Endothelial cell of umbilical vein (primary cell): Measurements from ENCODE around the gene ETFA. TPM values are rescaled to one million over a fixed set of nuclear protein-coding genes. Genes with fewer than 3 reads are reported as not detected.

Experiments used
- BruUV-seq: library from RNA; stranded (reverse); fragments of 400-500 nt; replicated peaks from 2 replicates; lab custom pipeline; 2021; lab: Mats Ljungman, UMichigan
- CTCF ChIA-PET: fragments of 300-600, 350-600 bp; sonication (Branson Sonifier 250); formaldehyde crosslinking; loops from one replicate; lab custom pipeline; 2021; ENCODE audit warnings: antibody characterized with exemption, inconsistent platforms; lab: Charles Lee
- POLR2A ChIA-PET: fragments of 300-600, 350-600 bp; sonication (Branson Sonifier 250); formaldehyde crosslinking; loops from one replicate; lab custom pipeline; 2021; ENCODE audit warnings: antibody characterized with exemption, inconsistent platforms; lab: Charles Lee
- DNase-seq: peaks from one replicate; pipeline ENCODE4 v3.0.0-alpha.2; 2011; ENCODE audit warnings: low read depth, low spot score
- FAIRE-seq: peaks from 2 replicates; lab custom pipeline; 2011; peaks lifted over from hg19 to GRCh38; lab: Jason Lieb, UNC
- H2AFZ ChIP-seq: 2 replicates; pipeline ENCODE4 v1.6.0; 2012; ENCODE audit warnings: low read depth, low read length, control low read depth, inconsistent platforms
- H3K27ac ChIP-seq: 2 replicates; pipeline ENCODE4 v1.5.1; 2011; ENCODE audit warnings: low read depth, mild to moderate bottlenecking, control low read depth, low read length, moderate library complexity; ENCODE audit not compliant: insufficient read depth
- H3K27me3 ChIP-seq, 2 experiments: 2 replicates each; pipeline versions ENCODE4 v1.6.0 to v1.6.1; 2011; ENCODE audit warnings: low read length in 2 of 2, mixed read lengths in 1 of 2; ENCODE audit not compliant: control insufficient read depth in 2 of 2, insufficient read depth in 2 of 2
- H3K36me3 ChIP-seq, 2 experiments: 2 replicates in 1 of 2; 3 replicates in 1 of 2; pipeline ENCODE4 v1.5.1; 2011; ENCODE audit warnings: low read length in 2 of 2, mild to moderate bottlenecking in 1 of 2, moderate library complexity in 1 of 2; ENCODE audit not compliant: control insufficient read depth in 2 of 2, insufficient read depth in 2 of 2; ENCODE audit errors: extremely low read depth in 1 of 2
- H3K4me1 ChIP-seq: 3 replicates; pipeline ENCODE4 v1.5.1; 2011; ENCODE audit warnings: mild to moderate bottlenecking, low read length; ENCODE audit not compliant: control insufficient read depth, insufficient read depth; ENCODE audit errors: extremely low read depth
- H3K4me2 ChIP-seq: 2 replicates; pipeline ENCODE4 v1.6.1; 2011; ENCODE audit warnings: low read length, control low read depth, mixed read lengths; ENCODE audit not compliant: insufficient read depth
- H3K4me3 ChIP-seq, 3 experiments: fragments of 200-600 bp in 1 of 3; sonication (generic), shearing (Covaris generic) in 1 of 3; replicated peaks in 1 of 3; 2 replicates each; pipeline ENCODE4 v1.5.1; 2011 to 2016; ENCODE audit warnings: control low read depth in 3 of 3, low read length in 3 of 3, mild to moderate bottlenecking in 2 of 3, inconsistent platforms in 1 of 3, low read depth in 1 of 3, moderate library complexity in 1 of 3; ENCODE audit not compliant: insufficient read depth in 1 of 3
- H3K79me2 ChIP-seq: 2 replicates; pipeline ENCODE4 v1.6.0; 2012; ENCODE audit warnings: low read length, inconsistent platforms; ENCODE audit not compliant: control insufficient read depth, insufficient read depth
- H3K9ac ChIP-seq: replicated peaks from 2 replicates; pipeline ENCODE3; 2011; ENCODE audit warnings: low read length, control low read depth; ENCODE audit not compliant: insufficient read depth; ENCODE audit errors: extremely low read depth
- H3K9me1 ChIP-seq: replicated peaks from 3 replicates; pipeline ENCODE4 v1.6.0; 2011; ENCODE audit warnings: mild to moderate bottlenecking, low read length; ENCODE audit not compliant: control insufficient read depth, insufficient read depth; ENCODE audit errors: extremely low read depth
- H3K9me3 ChIP-seq: replicated peaks from 2 replicates; pipeline ENCODE4 v1.5.1; 2012; ENCODE audit warnings: low read length, inconsistent platforms; ENCODE audit not compliant: control insufficient read depth, insufficient read depth
- H4K20me1 ChIP-seq: replicated peaks from 2 replicates; pipeline ENCODE3; 2011; ENCODE audit warnings: mild to moderate bottlenecking, low read length; ENCODE audit not compliant: control insufficient read depth, insufficient read depth; ENCODE audit errors: extremely low read depth
- CTCF ChIP-seq, 2 donors: IDR thresholded peaks; 1 replicate in 1 of 2; 2 replicates in 1 of 2; pipeline ENCODE4 v1.5.1; 2011; ENCODE audit warnings: low read length in 2 of 2, mild to moderate bottlenecking in 2 of 2, moderate library complexity in 2 of 2, control low read depth in 1 of 2, inconsistent platforms in 1 of 2, low read depth in 1 of 2; ENCODE audit not compliant: insufficient read depth in 1 of 2; ENCODE audit errors: extremely low read depth in 1 of 2
- EZH2 ChIP-seq: IDR thresholded peaks from 2 replicates; pipeline ENCODE4 v1.6.1; 2012; ENCODE audit warnings: borderline replicate concordance, low read depth, mild to moderate bottlenecking, moderate library complexity, low read length, inconsistent platforms; ENCODE audit not compliant: severe bottlenecking
- FOS ChIP-seq: IDR thresholded peaks from 2 replicates; pipeline ENCODE4 v1.6.1; 2011; ENCODE audit warnings: mild to moderate bottlenecking, low read length, moderate library complexity, borderline replicate concordance; ENCODE audit not compliant: insufficient read depth
- GATA2 ChIP-seq: IDR thresholded peaks from 2 replicates; pipeline ENCODE4 v1.7.0; 2011; ENCODE audit warnings: low read depth, mild to moderate bottlenecking, moderate library complexity, mixed read lengths, low read length; ENCODE audit not compliant: insufficient read length, insufficient read depth
- JUN ChIP-seq: IDR thresholded peaks from 2 replicates; pipeline ENCODE4 v1.6.1; 2011; ENCODE audit warnings: borderline replicate concordance, low read depth; ENCODE audit not compliant: insufficient read length, insufficient read depth
- MAX ChIP-seq: IDR thresholded peaks from 2 replicates; pipeline ENCODE4 v1.6.1; 2011; ENCODE audit not compliant: insufficient read depth, insufficient read length
- MYC ChIP-seq: IDR thresholded peaks from one replicate; pipeline ENCODE4 v1.6.1; 2011; ENCODE audit warnings: mild to moderate bottlenecking, low read depth, low read length
- POLR2A ChIP-seq: IDR thresholded peaks from 2 replicates; pipeline ENCODE4 v1.6.1; 2012; ENCODE audit warnings: low read depth, mild to moderate bottlenecking, control low read depth, low read length
- POLR2AphosphoS5 ChIP-seq: IDR thresholded peaks from 2 replicates; pipeline ENCODE4 v1.6.1; 2012; ENCODE audit warnings: low read depth, mild to moderate bottlenecking, control low read depth, low read length, moderate library complexity; ENCODE audit not compliant: insufficient read depth
- dilution Hi-C: fragments of 300-500 bp; cut with MboI; formaldehyde crosslinking; loops from one replicate; pipeline ENCODE4 v1.15.0; 2019; ENCODE audit warnings: low sequenced_read_pairs; ENCODE audit not compliant: extremely low pct_ligation_motif_present
- intact Hi-C: fragments of 100-400 bp; cut with micrococcal nuclease; formaldehyde crosslinking; loops from one replicate; pipeline ENCODE4 v1.10.0; 2022
- polyA plus RNA-seq, 4 experiments: library from polyadenylated mRNA; depleted of rRNA in 3 of 4; stranded (reverse) in 3 of 4; unstranded in 1 of 4; fragments of >200 nt; gene quantifications; 2 replicates each; pipeline versions ENCODE4 v1.2.1 to v1.2.3, GENCODE V29; 2011 to 2012; ENCODE audit warnings: missing spikeins in 1 of 4
- total RNA-seq: library from RNA; stranded (reverse); gene quantifications from 2 replicates; pipeline ENCODE4 v1.2.3, GENCODE V29; 2021

ETFA gene
- total and polyA plus RNA-seq, 2 donors (not counting 3 experiments of a cell fraction or from before 2014, with no cell fraction given) = 102 to 116 TPM

GRCh38 chr15:76310475-76311099, 682 bp downstream of the ETFA start:
- peak overlapping the region; percentile 78 for H3K27ac ChIP-seq
- H3K4me2 ChIP-seq = peak overlapping the region; percentile 99
- peak overlapping the region; percentile 82 to 86 (median 84) for H3K4me3 ChIP-seq
- intact Hi-C loops (loop anchor here (1.0 to 5.0 kb wide), 3 partner anchors 24 to 73 kb away; no protein-coding TSS in a partner anchor), dilution Hi-C loops (no loop called here)
- no peak for TF ChIP-seq JUN
- no peak for TF ChIP-seq POLR2AphosphoS5
- no peak for TF ChIP-seq EZH2
- no peak for TF ChIP-seq GATA2
- no peak for TF ChIP-seq MAX
- TF ChIP-seq CTCF (IDR thresholded peaks at IDR 0.05; ENCODE audit: extremely low read depth in 1 of 2, insufficient read depth in 1 of 2, low read depth in 1 of 2, low read length in 2 of 2) = no peak
- TF ChIP-seq FOS = no peak
- TF ChIP-seq MYC = no peak
- no peak for TF ChIP-seq POLR2A
- ChIA-PET POLR2A (no interaction called here), CTCF (interaction anchor here (2.0 kb wide), 1 partner anchor 20 kb away, joined by 9 read pairs; no protein-coding TSS in a partner anchor)
- H4K20me1 ChIP-seq = peaks cover 12% of the 10 kb centered on the region
- peak overlapping the region; percentile 94 for H3K9ac ChIP-seq
- no peaks in the 10 kb centered on the region for H3K27me3 ChIP-seq
- DNase-seq = peak; percentile 37
- peak overlapping the region; percentile 77 for H2AFZ ChIP-seq
- H3K36me3 ChIP-seq = no peaks in the 10 kb centered on the region
- BruUV-seq = no TSS peak
- H3K9me1 ChIP-seq = no peaks in the 10 kb centered on the region
- peaks cover 45% of the 10 kb centered on the region for H3K79me2 ChIP-seq
- no peak for FAIRE-seq
- H3K9me3 ChIP-seq = no peaks in the 10 kb centered on the region
- H3K4me1 ChIP-seq = peaks cover 19% of the 10 kb centered on the region
